Ovary (tissue), 9 donors: ENCODE results near the gene TENM3. TPM values are rescaled to one million over a fixed set of nuclear protein-coding genes. Genes with fewer than 3 reads are reported as not detected.

ENCODE experiments used
- DNase-seq, 5 donors: peaks; one replicate each; pipeline ENCODE4 v3.0.0-alpha.2; 2019 to 2020
- H3K27ac ChIP-seq, 2 donors: fragments of 200-600 bp; one replicate each; pipeline versions ENCODE4 v1.5.1 to v1.8.0; 2019 to 2022
- H3K27me3 ChIP-seq: fragments of 200-600 bp; one replicate; pipeline ENCODE4 v1.8.0; 2022
- H3K36me3 ChIP-seq: fragments of 200-600 bp; sonication (generic); one replicate; pipeline ENCODE4 v1.5.1; 2019
- H3K4me1 ChIP-seq: one replicate; pipeline ENCODE4 v1.8.1; 2013; ENCODE audit warnings: mild to moderate bottlenecking, moderate library complexity; ENCODE audit not compliant: insufficient read depth
- H3K4me3 ChIP-seq: fragments of 200-600 bp; sonication (generic); one replicate; pipeline ENCODE4 v1.5.1; 2017
- H3K9me3 ChIP-seq, 2 donors: fragments of 200-600 bp in 1 of 2; sonication (generic) in 1 of 2; one replicate each; pipeline versions ENCODE4 v1.5.1 to v1.8.1; 2013 to 2019; ENCODE audit warnings: mild to moderate bottlenecking in 1 of 2, moderate library complexity in 1 of 2
- EP300 ChIP-seq: sonication (generic); formaldehyde crosslinking; IDR thresholded peaks from one replicate; pipeline ENCODE4 v1.6.1; 2017; ENCODE audit warnings: antibody characterized with exemption
- POLR2A ChIP-seq: fragments of 450-650 bp; IDR thresholded peaks from one replicate; pipeline ENCODE4 v1.6.1; 2017; ENCODE audit warnings: antibody characterized with exemption, mild to moderate bottlenecking, moderate library complexity
- WGBS, 3 donors: extraction: QIAGEN DNeasy Blood & Tissue Kit in 1 of 3; methylation state at CpG; one replicate each; pipeline versions ENCODE4 v1.1.5 to v1.1.7; 2013 to 2017; 5-methylcytosine and 5-hydroxymethylcytosine counted together
- intact Hi-C, 4 donors: fragments of 100-400 bp; cut with DNase I; formaldehyde crosslinking; loops; one replicate each; pipeline versions ENCODE4 v1.11.0 to v1.15.1; 2022 to 2023
- polyA plus RNA-seq, 2 donors: library from polyadenylated mRNA; stranded (reverse); fragments of 200-250 nt in 1 of 2; fragments of 350-450 nt in 1 of 2; fragmentation: Illumina TruSeq in 1 of 2; extraction: RNeasy Lipid Tissue Mini Kit (QIAGEN cat#74804) in 1 of 2; gene quantifications; one replicate each; pipeline ENCODE4 v1.2.3, GENCODE V29; 2013 to 2014
- total RNA-seq, 7 donors: library from RNA; depleted of rRNA in 2 of 7; stranded (reverse); fragments of >200 nt in 2 of 7; fragmentation: NEBNext Ultra II Directional in 3 of 7; extraction: Animal tissue kit (Norgen Biotek cat#: 25700) in 3 of 7; gene quantifications; one replicate each; pipeline versions ENCODE4 v1.1.0 to v1.2.4, GENCODE V29; 2016 to 2023
- TF ChIP-seq, protein P1 (sequence below), 3 donors: fragments of 450-650 bp in 2 of 3; fragments of 200-600 bp in 1 of 3; IDR thresholded peaks; one replicate each; pipeline versions ENCODE4 v1.5.1 to v1.8.0; 2016 to 2022; ENCODE audit warnings: antibody characterized with exemption in 3 of 3, mild to moderate bottlenecking in 1 of 3
- donor health status: DM: no; HTN: no; CAD: no; lungs with moderate emphysema.
- donor health status: DM: no; HTN: no; CAD: no.
- donor health status: Bipolar disorder and iron deficiency.
- donor health status: DM: yes; HTN: yes; CAD: no.
- donor health status: DM: no; HTN: no; CAD: no.
- donor health status: DM: yes; HTN: yes; CAD: no.

The TENM3 gene
- total and polyA plus RNA-seq, 9 donors: 0.82 to 16.1 (median 5.7) TPM

DNA sequence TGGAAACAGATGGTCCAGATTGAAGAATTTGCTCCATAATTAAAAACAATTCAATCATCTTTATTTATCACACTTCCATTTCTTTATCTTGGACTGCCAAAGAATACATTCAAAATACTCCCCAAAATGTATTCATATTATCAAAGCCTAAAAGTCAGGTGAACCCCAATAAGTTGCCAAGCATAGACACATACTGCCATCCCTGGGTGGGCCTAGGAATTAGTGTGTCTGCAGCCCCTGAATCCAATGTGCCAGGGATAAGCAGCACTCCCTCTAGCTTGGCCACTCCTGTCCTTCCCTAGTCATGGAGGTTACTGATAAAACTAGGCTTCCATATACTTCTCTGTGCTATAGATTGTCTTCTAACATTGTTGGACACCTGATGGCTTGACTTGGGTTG, 199.9 kb downstream of the TENM3 start:
- intact Hi-C loops: no loop called here
- TF ChIP-seq, protein P1, sequence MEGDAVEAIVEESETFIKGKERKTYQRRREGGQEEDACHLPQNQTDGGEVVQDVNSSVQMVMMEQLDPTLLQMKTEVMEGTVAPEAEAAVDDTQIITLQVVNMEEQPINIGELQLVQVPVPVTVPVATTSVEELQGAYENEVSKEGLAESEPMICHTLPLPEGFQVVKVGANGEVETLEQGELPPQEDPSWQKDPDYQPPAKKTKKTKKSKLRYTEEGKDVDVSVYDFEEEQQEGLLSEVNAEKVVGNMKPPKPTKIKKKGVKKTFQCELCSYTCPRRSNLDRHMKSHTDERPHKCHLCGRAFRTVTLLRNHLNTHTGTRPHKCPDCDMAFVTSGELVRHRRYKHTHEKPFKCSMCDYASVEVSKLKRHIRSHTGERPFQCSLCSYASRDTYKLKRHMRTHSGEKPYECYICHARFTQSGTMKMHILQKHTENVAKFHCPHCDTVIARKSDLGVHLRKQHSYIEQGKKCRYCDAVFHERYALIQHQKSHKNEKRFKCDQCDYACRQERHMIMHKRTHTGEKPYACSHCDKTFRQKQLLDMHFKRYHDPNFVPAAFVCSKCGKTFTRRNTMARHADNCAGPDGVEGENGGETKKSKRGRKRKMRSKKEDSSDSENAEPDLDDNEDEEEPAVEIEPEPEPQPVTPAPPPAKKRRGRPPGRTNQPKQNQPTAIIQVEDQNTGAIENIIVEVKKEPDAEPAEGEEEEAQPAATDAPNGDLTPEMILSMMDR (IDR thresholded peaks at IDR 0.05): no peak
- no peak for TF ChIP-seq EP300
- no peak for TF ChIP-seq POLR2A
- H3K27me3 ChIP-seq: no peaks in the 10 kb centered on the region
- H3K4me1 ChIP-seq: peaks cover 1% of the 10 kb centered on the region
- DNase-seq: no peak
- H3K4me3 ChIP-seq: no peak overlapping the region
- H3K9me3 ChIP-seq: no peaks in the 10 kb centered on the region
- H3K27ac ChIP-seq: no peak overlapping the region
- no peaks in the 10 kb centered on the region for H3K36me3 ChIP-seq

DNA sequence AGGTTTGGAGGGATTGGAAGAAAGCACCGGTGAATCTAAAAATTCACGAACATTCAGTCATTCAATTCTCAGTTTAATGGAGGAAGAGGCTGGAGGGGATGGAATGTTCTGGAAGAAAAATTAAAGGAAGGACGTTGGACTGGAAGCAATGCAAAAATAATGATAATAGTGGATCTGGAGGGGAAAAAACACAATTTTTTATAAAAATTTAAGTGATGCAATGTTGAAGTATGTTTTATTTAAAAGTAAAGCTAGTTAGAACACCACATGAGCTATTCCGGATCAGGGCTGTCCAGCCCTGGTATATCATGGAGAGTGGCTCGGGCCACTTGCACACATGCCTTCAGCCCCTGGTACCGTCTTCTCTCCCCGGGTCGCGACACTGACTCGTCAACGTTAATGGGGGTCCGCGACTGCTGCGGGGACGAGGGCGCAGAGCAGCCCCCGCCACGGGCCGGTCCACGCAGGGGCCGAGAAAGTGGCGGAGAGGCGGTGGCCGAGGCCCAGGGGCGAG, 204.6 kb downstream of the TENM3 start:
- no peaks in the 10 kb centered on the region for H3K9me3 ChIP-seq
- DNase-seq: no peak
- no peaks in the 10 kb centered on the region for H3K27me3 ChIP-seq
- TF ChIP-seq, protein P1 (IDR thresholded peaks at IDR 0.05): no peak
- TF ChIP-seq POLR2A (no peak), EP300 (no peak)
- peaks cover 1% of the 10 kb centered on the region for H3K4me1 ChIP-seq
- intact Hi-C loops: no loop called here
- 5 to 8% (median 6%) methylated on average over 25 of the region's 25 CpGs for WGBS, 3 donors
- H3K4me3 ChIP-seq: peak overlapping the region; percentile 62
- H3K36me3 ChIP-seq: no peaks in the 10 kb centered on the region
- peak overlapping the region; percentile 74 to 87 for H3K27ac ChIP-seq

DNA sequence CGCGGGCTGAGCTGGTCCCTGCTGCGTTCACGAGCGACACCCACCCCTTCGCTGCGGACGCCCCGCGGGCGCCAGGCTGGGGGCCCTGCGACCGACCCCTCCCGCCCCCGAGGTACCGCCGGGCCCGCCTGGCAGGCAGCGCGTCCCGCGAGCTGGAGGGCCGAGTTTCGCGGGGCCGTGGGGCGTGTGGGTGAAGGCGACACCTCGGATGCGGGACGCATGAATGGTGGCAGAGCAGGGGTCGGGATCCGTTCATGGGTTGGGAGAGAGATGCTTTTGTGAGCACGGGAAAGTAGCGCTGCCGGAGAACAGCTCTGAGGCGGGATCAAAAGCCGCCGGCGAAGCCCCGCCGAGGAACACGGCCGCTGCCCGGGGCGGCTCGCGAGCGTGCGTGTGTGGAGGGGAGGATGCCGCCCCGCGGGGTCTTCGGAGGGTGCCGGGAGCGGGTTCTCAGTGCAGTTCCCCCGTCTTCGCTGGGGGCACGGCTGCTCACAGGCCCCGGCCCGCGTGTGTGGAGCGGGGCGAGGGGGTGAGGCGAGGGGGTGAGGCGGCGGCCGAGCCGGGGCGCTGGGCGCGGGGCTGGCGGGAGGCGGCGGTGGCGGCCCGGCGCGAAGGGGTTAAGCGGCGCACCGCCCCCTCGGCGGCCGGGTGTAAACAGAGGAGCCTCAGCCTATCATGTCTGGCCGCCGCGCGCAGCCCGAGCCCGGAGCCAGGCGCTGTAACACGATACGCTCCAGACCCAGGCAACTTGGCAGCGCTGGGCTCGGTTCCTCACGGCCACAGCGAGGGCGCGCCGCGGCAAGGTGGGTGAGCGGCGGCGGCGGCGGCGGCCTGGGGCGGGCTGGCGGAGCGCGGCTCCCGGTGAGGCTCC, 205.3 kb downstream of the TENM3 start:
- peak; percentile 90 to 95 (median 93) for DNase-seq
- TF ChIP-seq POLR2A (peak; percentile 62), EP300 (no peak)
- no peaks in the 10 kb centered on the region for H3K27me3 ChIP-seq
- WGBS, 3 donors: 0 to 1% (median 0%) methylated on average over 70 to 113 of the region's 113 CpGs
- H3K4me1 ChIP-seq: peaks cover 1% of the 10 kb centered on the region
- peak overlapping the region; percentile 74 to 87 for H3K27ac ChIP-seq
- H3K9me3 ChIP-seq: no peaks in the 10 kb centered on the region
- peak overlapping the region; percentile 62 for H3K4me3 ChIP-seq
- H3K36me3 ChIP-seq: no peaks in the 10 kb centered on the region
- intact Hi-C loops: no loop called here

DNA sequence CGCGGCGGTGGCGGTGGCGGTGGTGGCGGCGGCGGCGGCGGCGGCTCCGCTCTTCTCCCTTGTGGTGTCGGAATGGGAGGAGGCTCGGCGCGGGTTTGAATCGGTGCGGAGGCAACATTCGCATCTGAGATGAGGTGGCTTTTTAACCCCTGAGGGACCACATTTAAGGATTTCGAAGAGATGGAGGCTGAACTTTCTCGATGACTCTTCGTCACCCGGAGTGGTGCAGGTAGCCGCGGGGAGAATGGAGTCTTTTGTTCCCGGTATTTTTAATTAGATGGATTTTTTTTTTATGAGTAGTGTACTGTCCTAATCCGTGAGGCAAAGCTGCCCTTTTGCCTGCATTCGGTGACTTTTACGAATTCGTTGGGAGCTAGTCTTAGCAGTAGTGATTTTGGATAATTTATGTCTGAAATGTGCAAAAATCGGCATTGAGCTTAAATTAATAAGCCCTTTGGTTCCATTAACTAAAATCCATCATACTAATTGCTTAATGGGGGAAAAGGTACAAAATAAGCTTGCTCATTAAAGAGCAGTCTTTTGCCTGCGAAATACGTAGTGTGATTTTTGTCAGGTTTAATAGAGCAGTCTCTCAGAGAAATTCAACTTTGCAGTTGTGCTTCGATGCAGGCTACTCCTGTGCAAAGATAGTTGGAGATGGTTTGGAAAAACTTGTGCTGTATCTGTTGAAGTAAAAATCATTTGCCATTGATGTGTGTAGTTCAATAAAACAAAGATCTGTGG, 206.2 kb downstream of the TENM3 start:
- Histone ChIP-seq H3K36me3 (no peaks in the 10 kb centered on the region), H3K27me3 (no peaks in the 10 kb centered on the region), H3K4me1 (peaks cover 1% of the 10 kb centered on the region), H3K9me3 (no peaks in the 10 kb centered on the region), H3K27ac (peak overlapping the region; percentile 74 to 87), H3K4me3 (peak overlapping the region; percentile 62)
- 1% methylated on average over 27 to 34 of the region's 34 CpGs for WGBS, 3 donors
- DNase-seq: no peak
- TF ChIP-seq POLR2A (no peak), EP300 (no peak)
- TF ChIP-seq, protein P1 (IDR thresholded peaks at IDR 0.05): no peak
- intact Hi-C loops: no loop called here
